Esophagus squamous epithelium (tissue), 5 donors: ENCODE results near the gene TMEM170A. TPM values are rescaled to one million over a fixed set of nuclear protein-coding genes. Genes with fewer than 3 reads are reported as not detected.
"Not testable (repeated sequence)": the region's sequence is repeated elsewhere in the genome, so short reads cannot be mapped to it uniquely, and the experiment has no call there.

Experiments used
- DNase-seq: peaks from one replicate; lab custom pipeline; 2025; lab: John Stamatoyannopoulos, UW
- H3K27ac ChIP-seq, 4 donors: fragments of 200-600 bp; sonication (generic); one replicate each; pipeline ENCODE4 v1.5.1; 2016 to 2019; ENCODE audit warnings: mild to moderate bottlenecking in 1 of 4
- H3K27me3 ChIP-seq, 4 donors: fragments of 200-600 bp; sonication (generic); 1 replicate in 3 of 4; 2 replicates in 1 of 4; pipeline versions ENCODE4 v1.5.1 to v1.6.0; 2017 to 2021; ENCODE audit warnings: antibody characterized with exemption in 1 of 4
- H3K36me3 ChIP-seq, 3 donors: fragments of 200-600 bp; sonication (generic); one replicate each; pipeline ENCODE4 v1.5.1; 2016 to 2019
- H3K4me1 ChIP-seq, 3 donors: fragments of 200-600 bp; sonication (generic); one replicate each; pipeline ENCODE4 v1.5.1; 2017 to 2019
- H3K4me3 ChIP-seq, 4 donors: fragments of 200-600 bp; sonication (generic); 1 replicate in 3 of 4; 2 replicates in 1 of 4; pipeline ENCODE4 v1.5.1; 2016 to 2019; ENCODE audit warnings: mild to moderate bottlenecking in 2 of 4, moderate library complexity in 1 of 4
- H3K9me3 ChIP-seq, 3 donors: fragments of 200-600 bp; sonication (generic); one replicate each; pipeline ENCODE4 v1.5.1; 2016 to 2019
- CTCF ChIP-seq, 6 experiments: fragments of 450-650 bp in 4 of 6; fragments of 200-600 bp in 2 of 6; sonication (generic) in 2 of 6; IDR thresholded peaks; one replicate each; pipeline ENCODE4 v1.5.1; 2016 to 2019; ENCODE audit warnings: antibody characterized with exemption in 6 of 6, mild to moderate bottlenecking in 4 of 6, moderate library complexity in 4 of 6
- POLR2A ChIP-seq, 4 donors: fragments of 450-650 bp; IDR thresholded peaks; one replicate each; pipeline ENCODE4 v1.6.1; 2017; ENCODE audit warnings: antibody characterized with exemption in 4 of 4, mild to moderate bottlenecking in 4 of 4, moderate library complexity in 3 of 4
- WGBS, 2 donors: methylation state at CpG; one replicate each; pipeline ENCODE4 v1.1.5; 2018; 5-methylcytosine and 5-hydroxymethylcytosine counted together
- intact Hi-C: fragments of 100-400 bp; cut with DNase I; formaldehyde crosslinking; loops from one replicate; pipeline ENCODE4 v1.15.0; 2022
- total RNA-seq, 4 donors: library from RNA; depleted of rRNA; stranded (reverse); fragments of >200 nt; gene quantifications; one replicate each; pipeline ENCODE4 v1.1.0, GENCODE V29; 2016
- donor health status: DM: yes; HTN: yes; CAD: no.

Gene TMEM170A
- total RNA-seq, 4 donors from 2014 or later = 11.6 to 19.8 (median 14.6) TPM

- Histone ChIP-seq H3K36me3 (no peaks in the 10 kb centered on the region), H3K27me3 (no peaks in the 10 kb centered on the region), H3K4me1 (peaks cover 0 to 5% (median 0%) of the 10 kb centered on the region in 3 donors), H3K27ac (peak overlapping the region in 1 of 4 donors; percentile 19), H3K9me3 (no peaks in the 10 kb centered on the region), H3K4me3 (no peak overlapping the region)
- TF ChIP-seq POLR2A (IDR thresholded peaks at IDR 0.05) (no peak), CTCF (IDR thresholded peaks at IDR 0.05) (no peak)
- intact Hi-C loops = no loop called here
- WGBS, 2 donors = 78 to 83% methylated on average over 5 of the region's 5 CpGs
- DNase-seq = no peak
These were observed 36.9 kb upstream of the TMEM170A start for GRCh38 chr16:75501359-75501758.

- Histone ChIP-seq H3K27me3 (peaks cover 0 to 18% (median 0%) of the 10 kb centered on the region in 4 donors), H3K27ac (peak overlapping the region in 1 of 4 donors; percentile 21), H3K4me1 (peaks cover 9 to 17% (median 13%) of the 10 kb centered on the region in 3 donors)
- intact Hi-C loops, DNase-seq, H3K36me3 ChIP-seq, H3K9me3 ChIP-seq, H3K4me3 ChIP-seq: not testable (repeated sequence)
- 7 to 10% methylated on average over 3 to 4 of the region's 13 CpGs for WGBS, 2 donors
These were observed 34.3 kb upstream of the TMEM170A start for GRCh38 chr16:75498605-75499322.

- peaks cover 0 to 22% (median 0%) of the 10 kb centered on the region in 4 donors for H3K27me3 ChIP-seq
- intact Hi-C loops = no loop called here
- TF ChIP-seq POLR2A (IDR thresholded peaks at IDR 0.05) = no peak
- no peak for TF ChIP-seq CTCF (IDR thresholded peaks at IDR 0.05)
- 53 to 68% methylated on average over 4 of the region's 4 CpGs for WGBS, 2 donors
- no peak for DNase-seq
- no peaks in the 10 kb centered on the region for H3K36me3 ChIP-seq
- H3K9me3 ChIP-seq = no peaks in the 10 kb centered on the region
- no peak overlapping the region for H3K27ac ChIP-seq
- no peak overlapping the region for H3K4me3 ChIP-seq
- peaks cover 9 to 17% (median 13%) of the 10 kb centered on the region in 3 donors for H3K4me1 ChIP-seq
These were observed 33.1 kb upstream of the TMEM170A start for GRCh38 chr16:75497558-75497957.

- Histone ChIP-seq H3K9me3 (no peaks in the 10 kb centered on the region), H3K4me1 (peaks cover 9 to 17% (median 13%) of the 10 kb centered on the region in 3 donors), H3K4me3 (peak within 1 kb of the TSS; percentile 19 to 64 (median 42)), H3K27me3 (peaks cover 0 to 22% (median 0%) of the 10 kb centered on the region in 4 donors), H3K36me3 (no peaks in the 10 kb centered on the region), H3K27ac (peak within 1 kb of the TSS in 1 of 4 donors; percentile 28)
- no CpG with 5 or more reads among the region's 43 CpGs for WGBS, 2 donors
- TF ChIP-seq POLR2A (IDR thresholded peaks at IDR 0.05) (no peak), CTCF (IDR thresholded peaks at IDR 0.05) (no peak)
- intact Hi-C loops = no loop called here
- no peak for DNase-seq
These were observed 30.7 kb upstream of the TMEM170A start, which contains the start of gene CHST6 for GRCh38 chr16:75495076-75495674. CHST6 (minus strand) TSS chr16:75495441; CDS start chr16:75479828, 15,613 bp downstream.

GRCh38 chr16:75494661-75495075 is 30.2 kb upstream of the TMEM170A start:
- H3K27ac ChIP-seq = peak overlapping the region in 1 of 4 donors; percentile 28
- intact Hi-C loops = no loop called here
- H3K27me3 ChIP-seq = peaks cover 0 to 22% (median 0%) of the 10 kb centered on the region in 4 donors
- TF ChIP-seq CTCF (IDR thresholded peaks at IDR 0.05) (no peak), POLR2A (IDR thresholded peaks at IDR 0.05) (no peak)
- WGBS, 2 donors = 0 to 11% methylated on average over 3 to 4 of the region's 26 CpGs
- no peaks in the 10 kb centered on the region for H3K9me3 ChIP-seq
- H3K36me3 ChIP-seq = no peaks in the 10 kb centered on the region
- peaks cover 9 to 17% (median 13%) of the 10 kb centered on the region in 3 donors for H3K4me1 ChIP-seq
- peak overlapping the region; percentile 19 to 64 (median 42) for H3K4me3 ChIP-seq
- DNase-seq = no peak
